WERI-Rb-1 (cell line): Measurements from ENCODE around the gene BEAN1.

Experiments
- DNase-seq: peaks from one replicate; pipeline ENCODE4 v3.0.0-alpha.2; 2020
- H3K27ac ChIP-seq: fragments of 250-450 bp; sonication (Bioruptor Pico); 2 replicates; pipeline ENCODE4 v1.5.1; 2020; ENCODE audit warnings: mild to moderate bottlenecking, moderate library complexity
- H3K27me3 ChIP-seq: fragments of 250-450 bp; sonication (Bioruptor Pico); 2 replicates; pipeline ENCODE4 v1.5.1; 2021; ENCODE audit warnings: mild to moderate bottlenecking, low read depth, moderate library complexity; ENCODE audit not compliant: insufficient read depth, severe bottlenecking
- H3K36me3 ChIP-seq: fragments of 250-450 bp; sonication (Bioruptor Pico); 2 replicates; pipeline ENCODE4 v1.5.1; 2020; ENCODE audit warnings: mild to moderate bottlenecking, moderate library complexity
- H3K4me3 ChIP-seq: 2 replicates; pipeline ENCODE4 v1.5.1; 2011; ENCODE audit warnings: low read depth, mild to moderate bottlenecking, control low read depth, low read length
- H3K9me3 ChIP-seq: fragments of 250-450 bp; sonication (Bioruptor Pico); 2 replicates; pipeline ENCODE4 v1.5.1; 2021; ENCODE audit warnings: mild to moderate bottlenecking, moderate library complexity; ENCODE audit not compliant: severe bottlenecking
- TF ChIP-seq, protein P1 (sequence below): IDR thresholded peaks from 2 replicates; pipeline ENCODE4 v1.5.1; 2011; ENCODE audit warnings: low read depth, mild to moderate bottlenecking, control low read depth, inconsistent platforms, low read length

BEAN1 gene

DNA sequence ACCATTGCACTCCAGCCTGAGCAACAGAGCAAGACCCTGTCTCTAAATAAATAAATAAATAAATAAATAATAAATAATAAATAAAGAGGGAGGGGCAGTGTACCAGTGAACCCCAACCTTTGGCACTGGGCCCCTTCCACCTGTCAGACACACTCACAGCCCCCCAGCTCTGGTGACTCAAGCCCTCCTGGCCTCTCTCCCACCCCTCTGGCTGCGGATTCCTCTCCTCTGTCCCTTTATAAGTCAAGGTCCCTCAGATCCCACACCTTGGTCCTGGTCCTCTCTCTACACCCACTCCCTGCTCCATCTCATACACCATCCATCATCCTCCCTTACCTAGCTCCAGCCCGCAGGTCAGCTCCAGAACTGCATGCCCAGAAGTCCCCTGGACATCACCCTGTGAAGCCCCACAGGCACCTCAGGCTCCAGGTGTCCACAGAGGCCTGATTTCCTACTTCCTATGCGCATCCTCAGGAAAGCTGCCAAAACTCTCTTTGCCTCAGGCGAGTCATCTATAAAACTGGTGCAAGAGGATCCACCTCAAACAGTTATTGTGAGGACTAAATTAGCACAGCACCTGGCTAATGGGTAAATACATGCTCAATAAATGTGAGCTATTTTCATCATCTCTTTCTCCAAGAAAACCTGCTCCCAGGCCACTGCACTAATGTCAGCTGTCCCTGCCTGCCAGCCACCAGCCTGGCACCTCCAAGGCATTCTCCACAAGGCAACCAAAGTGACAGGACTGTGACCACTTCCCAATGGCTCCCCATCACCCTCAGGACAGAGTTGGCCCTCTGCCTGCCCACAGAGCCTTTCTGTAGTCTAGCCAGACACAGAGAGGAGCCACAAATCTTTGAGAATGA lies 46.8 kb downstream of the BEAN1 start:
- TF ChIP-seq, protein P1, sequence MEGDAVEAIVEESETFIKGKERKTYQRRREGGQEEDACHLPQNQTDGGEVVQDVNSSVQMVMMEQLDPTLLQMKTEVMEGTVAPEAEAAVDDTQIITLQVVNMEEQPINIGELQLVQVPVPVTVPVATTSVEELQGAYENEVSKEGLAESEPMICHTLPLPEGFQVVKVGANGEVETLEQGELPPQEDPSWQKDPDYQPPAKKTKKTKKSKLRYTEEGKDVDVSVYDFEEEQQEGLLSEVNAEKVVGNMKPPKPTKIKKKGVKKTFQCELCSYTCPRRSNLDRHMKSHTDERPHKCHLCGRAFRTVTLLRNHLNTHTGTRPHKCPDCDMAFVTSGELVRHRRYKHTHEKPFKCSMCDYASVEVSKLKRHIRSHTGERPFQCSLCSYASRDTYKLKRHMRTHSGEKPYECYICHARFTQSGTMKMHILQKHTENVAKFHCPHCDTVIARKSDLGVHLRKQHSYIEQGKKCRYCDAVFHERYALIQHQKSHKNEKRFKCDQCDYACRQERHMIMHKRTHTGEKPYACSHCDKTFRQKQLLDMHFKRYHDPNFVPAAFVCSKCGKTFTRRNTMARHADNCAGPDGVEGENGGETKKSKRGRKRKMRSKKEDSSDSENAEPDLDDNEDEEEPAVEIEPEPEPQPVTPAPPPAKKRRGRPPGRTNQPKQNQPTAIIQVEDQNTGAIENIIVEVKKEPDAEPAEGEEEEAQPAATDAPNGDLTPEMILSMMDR = no peak
- Histone ChIP-seq H3K36me3 (no peaks in the 10 kb centered on the region), H3K4me3 (no peak overlapping the region), H3K27ac (no peak overlapping the region), H3K9me3 (no peaks in the 10 kb centered on the region), H3K27me3 (no peaks in the 10 kb centered on the region)
- no peak for DNase-seq

- Histone ChIP-seq H3K27ac (no peak overlapping the region), H3K9me3 (no peaks in the 10 kb centered on the region), H3K36me3 (no peaks in the 10 kb centered on the region), H3K4me3 (no peak overlapping the region), H3K27me3 (no peaks in the 10 kb centered on the region)
- TF ChIP-seq, protein P1 = no peak
- DNase-seq = no peak
Observed at GRCh38 chr16:66474750-66475199, 47.7 kb downstream of the BEAN1 start.

DNA sequence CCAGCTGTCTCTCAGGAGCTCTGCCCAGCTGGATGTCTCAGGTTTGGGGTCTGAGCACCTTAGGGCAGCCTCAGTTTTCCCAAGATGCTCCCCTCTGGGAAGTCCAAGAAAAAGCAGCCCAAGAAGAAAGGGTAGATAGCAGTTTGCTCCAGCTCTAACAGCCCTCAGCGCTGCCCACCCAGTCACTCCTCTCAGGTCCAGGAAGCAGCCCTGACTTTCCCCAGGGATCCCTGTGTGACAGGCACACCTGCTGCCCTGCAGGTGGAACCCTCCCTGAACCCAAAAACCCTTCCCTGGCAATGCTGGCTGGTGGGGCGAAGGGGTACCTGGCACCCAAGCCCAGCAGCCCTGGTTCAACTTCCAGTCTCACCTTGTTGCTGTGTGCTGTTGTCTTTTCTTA lies 48.1 kb downstream of the BEAN1 start:
- TF ChIP-seq, protein P1 = no peak
- no peak for DNase-seq
- H3K27ac ChIP-seq = no peak overlapping the region
- H3K4me3 ChIP-seq = no peak overlapping the region
- no peaks in the 10 kb centered on the region for H3K36me3 ChIP-seq
- no peaks in the 10 kb centered on the region for H3K9me3 ChIP-seq
- H3K27me3 ChIP-seq = no peaks in the 10 kb centered on the region

GRCh38 chr16:66476328-66477027 lies 49.4 kb downstream of the BEAN1 start:
- Histone ChIP-seq H3K27ac (no peak overlapping the region), H3K4me3 (no peak overlapping the region), H3K36me3 (no peaks in the 10 kb centered on the region), H3K9me3 (no peaks in the 10 kb centered on the region), H3K27me3 (no peaks in the 10 kb centered on the region)
- TF ChIP-seq, protein P1 = no peak
- peak; percentile 56 for DNase-seq

- Histone ChIP-seq H3K27me3 (no peaks in the 10 kb centered on the region), H3K4me3 (no peak overlapping the region), H3K9me3 (no peaks in the 10 kb centered on the region), H3K36me3 (no peaks in the 10 kb centered on the region), H3K27ac (no peak overlapping the region)
- no peak for DNase-seq
- TF ChIP-seq, protein P1 = no peak
Observed at GRCh38 chr16:66477028-66477515, 50.0 kb downstream of the BEAN1 start.
